ENCODE results near the gene SENP7.
"Not testable (repeated sequence)": the region's sequence is repeated elsewhere in the genome, so short reads cannot be mapped to it uniquely, and the experiment has no call there.

SENP7 gene

GRCh38 chr3:101312545-101312944, 200.5 kb downstream of the SENP7 start:
- DNase-seq = no peak

DNA sequence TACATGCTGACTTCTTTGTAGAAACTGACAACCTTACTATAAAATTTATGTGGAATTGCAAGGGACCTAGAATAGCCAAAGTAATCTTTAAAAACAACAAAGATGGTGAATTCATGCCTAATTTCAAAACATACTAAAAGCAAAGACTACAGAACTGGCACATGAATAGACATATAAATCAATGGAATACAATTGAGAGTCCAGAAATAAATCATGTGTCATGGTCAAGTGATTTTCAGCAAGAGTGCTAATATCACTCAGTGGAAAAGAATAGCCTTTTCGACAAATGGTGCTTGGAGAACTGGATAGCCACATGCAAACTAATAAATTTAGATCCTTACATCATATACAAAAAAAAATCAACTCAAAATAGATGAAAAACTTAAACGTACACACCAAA, 201.3 kb downstream of the SENP7 start:
- DNase-seq = peak in 1 of 3 experiments; percentile 32

- no peak for DNase-seq
Observed at GRCh38 chr3:101310978-101311375, 202.0 kb downstream of the SENP7 start.

GRCh38 chr3:101308147-101308772, 204.8 kb downstream of the SENP7 start:
- DNase-seq = not testable (repeated sequence)

GRCh38 chr3:101303836-101304235, 209.2 kb downstream of the SENP7 start:
- DNase-seq = no peak

DNA sequence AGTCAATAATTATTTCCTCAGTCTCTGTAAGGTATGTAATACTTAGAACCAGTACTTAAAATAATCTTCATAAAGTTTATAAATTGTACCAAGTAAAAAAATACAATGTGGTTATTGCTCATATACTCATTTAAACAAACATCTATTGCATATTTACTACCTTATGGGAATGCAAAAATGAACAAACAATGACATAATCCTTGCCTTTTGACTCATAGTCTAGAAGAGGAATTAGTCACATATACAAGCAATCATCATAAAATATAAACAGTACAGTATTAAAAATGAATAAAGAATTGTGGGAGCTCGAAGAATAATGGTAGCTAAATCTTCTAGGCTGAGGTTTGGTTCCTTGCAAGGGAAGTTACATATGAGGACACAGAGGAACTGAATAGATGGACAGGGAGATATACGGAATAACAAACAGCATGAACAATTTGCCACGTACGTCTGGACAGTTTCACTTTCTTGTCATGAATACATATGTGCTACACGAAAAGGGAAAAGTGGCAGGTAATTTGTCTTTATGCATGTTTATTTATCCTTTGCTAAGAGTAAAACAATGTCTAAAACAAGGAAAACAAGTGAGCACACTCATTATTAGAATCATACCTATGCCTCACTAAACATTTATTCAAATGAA, 209.8 kb downstream of the SENP7 start:
- DNase-seq = no peak

- no peak for DNase-seq
Observed at GRCh38 chr3:101300073-101300472, 212.9 kb downstream of the SENP7 start.

GRCh38 chr3:101292027-101292426, 221.0 kb downstream of the SENP7 start:
- no peak for DNase-seq

- no peak for DNase-seq
Observed at GRCh38 chr3:101288294-101288693, 224.7 kb downstream of the SENP7 start.

GRCh38 chr3:101284757-101285156, 228.3 kb downstream of the SENP7 start:
- DNase-seq = no peak

DNA sequence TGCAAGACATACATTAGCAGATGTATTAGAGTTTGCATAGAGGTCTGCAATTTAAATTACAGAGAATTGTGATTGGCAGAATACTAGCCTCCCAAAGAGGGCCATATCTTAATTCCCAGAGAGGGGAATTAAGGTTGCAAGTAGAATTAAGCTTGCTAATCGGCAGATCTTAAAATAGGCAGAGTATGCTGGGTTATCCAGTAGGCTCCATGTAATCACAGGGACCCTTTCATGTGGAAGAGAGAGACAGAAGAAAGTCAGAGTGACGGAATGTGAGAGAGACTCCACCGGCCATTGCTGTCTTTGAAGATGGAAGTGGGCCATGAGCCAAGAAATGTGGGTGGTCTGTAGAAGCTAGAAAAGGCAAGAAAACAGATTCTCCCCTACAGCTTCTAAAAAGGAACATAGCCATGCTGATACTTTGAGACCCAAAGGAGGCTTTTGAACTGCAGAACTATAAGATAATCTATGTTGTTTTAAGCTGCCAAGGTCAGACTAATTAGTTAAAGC, 231.4 kb downstream of the SENP7 start:
- no peak for DNase-seq

GRCh38 chr3:101279765-101280385, 233.1 kb downstream of the SENP7 start:
- no peak for DNase-seq

GRCh38 chr3:101279162-101279561, 233.8 kb downstream of the SENP7 start:
- no peak for DNase-seq

DNA sequence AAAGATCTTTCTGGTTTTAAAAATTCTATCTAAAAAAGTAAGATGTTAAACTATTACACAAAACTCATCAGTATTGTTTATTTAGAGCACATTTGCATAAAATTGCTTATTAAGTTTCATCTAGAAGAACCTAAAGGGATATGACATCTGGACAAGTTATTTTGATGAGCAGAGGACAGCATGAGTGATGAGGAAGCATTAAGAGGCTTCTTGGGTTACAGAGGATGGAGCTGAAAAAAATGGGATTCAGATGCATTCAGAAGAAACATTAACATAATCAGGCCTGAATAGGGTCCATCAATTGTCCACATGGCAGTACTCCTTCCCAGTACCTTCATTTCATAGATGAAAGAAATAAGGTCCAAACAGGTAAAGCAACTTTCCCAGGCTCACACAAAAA, 234.3 kb downstream of the SENP7 start:
- no peak for DNase-seq
